T-helper 2 cell treated with Interferon-gamma antibody and Interleukin-4, amounts not matched to agents 100 ng/mL and 5 ng/mL, for 36 hours (primary cell): ENCODE measurements around the gene SOD2. TPM values are rescaled to one million over a fixed set of nuclear protein-coding genes. Genes with fewer than 3 reads are reported as not detected.
"Not testable (repeated sequence)": the region's sequence is repeated elsewhere in the genome, so short reads cannot be mapped to it uniquely, and the experiment has no call there.

Experiments used
- intact Hi-C: fragments of 100-400 bp; cut with micrococcal nuclease; formaldehyde crosslinking; loops from one replicate; pipeline ENCODE4 v1.15.1; 2023
- total RNA-seq: library from RNA; stranded (reverse); gene quantifications from 2 replicates; pipeline ENCODE4 v1.2.3, GENCODE V29; 2022

The SOD2 gene
- total RNA-seq = 60.7 and 63.9 TPM in 2 replicates

DNA sequence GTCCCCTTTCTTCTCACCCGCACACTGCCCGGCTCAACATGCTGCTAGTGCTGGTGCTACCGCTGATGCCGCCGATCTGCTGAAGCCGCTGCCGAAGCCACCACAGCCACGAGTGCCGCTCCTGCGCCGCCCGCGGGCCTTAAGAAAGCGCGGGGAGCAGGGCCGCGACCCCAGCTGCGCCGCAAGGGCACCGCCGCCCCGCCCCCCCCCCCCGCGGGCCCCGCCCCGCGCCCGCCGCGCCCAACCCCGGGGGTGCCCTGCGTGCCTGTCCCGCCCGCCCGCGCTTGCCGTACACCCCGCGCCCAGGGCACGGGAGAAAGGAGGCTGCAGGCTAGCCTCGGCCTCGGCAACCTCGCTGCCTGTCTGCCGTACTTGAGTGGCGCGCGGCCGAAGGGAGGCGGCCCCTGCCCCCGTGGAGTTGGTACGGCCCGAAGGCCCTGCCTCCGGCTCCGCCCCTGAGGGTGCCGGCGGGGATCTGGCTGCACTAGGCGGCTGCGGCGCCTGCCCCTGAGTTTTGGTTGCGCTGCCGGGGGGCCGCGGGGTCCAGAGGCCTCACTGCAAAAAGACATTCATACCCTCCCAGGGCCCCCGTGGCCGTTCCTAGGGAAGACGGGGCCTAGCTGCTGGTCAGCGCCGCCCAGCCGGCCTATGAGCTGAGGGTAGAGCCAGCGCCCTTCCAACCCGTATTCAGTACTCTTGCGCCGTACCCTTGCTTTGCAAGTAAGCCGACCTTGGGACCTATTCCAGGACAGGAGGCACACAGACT, at the start of gene SOD2:
TSS of gene SOD2 (minus strand) at position 114 of the 766 bp plus-strand sequence. CDS start at position 40, 74 bp downstream.
- intact Hi-C loops = loop anchor here (1.0 to 5.0 kb wide), 6 partner anchors 34 to 829 kb away; partner anchors contain the start of genes TCP1 and WTAP

DNA sequence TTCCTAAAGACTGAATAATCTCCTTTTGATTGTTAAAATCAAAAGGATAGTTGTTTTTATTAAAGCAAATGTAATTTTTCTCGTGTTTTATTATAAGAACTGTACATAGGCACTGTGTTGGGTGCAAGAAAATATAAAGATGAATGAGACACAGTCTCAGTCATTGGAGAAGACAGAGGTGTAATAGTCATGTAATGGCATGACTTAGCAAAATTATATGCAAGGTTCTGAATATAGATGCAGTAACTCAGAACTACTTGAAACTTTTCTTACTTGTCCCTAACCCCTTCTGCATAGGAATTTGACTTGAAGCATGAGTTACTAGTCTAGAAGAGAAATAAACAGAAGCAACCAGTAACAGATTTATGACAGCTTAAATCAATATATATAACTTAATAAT, 49.1 kb upstream of the SOD2 start:
- intact Hi-C loops = loop anchor here (2.0 kb wide), 1 partner anchor 13 kb away; no protein-coding TSS in a partner anchor

DNA sequence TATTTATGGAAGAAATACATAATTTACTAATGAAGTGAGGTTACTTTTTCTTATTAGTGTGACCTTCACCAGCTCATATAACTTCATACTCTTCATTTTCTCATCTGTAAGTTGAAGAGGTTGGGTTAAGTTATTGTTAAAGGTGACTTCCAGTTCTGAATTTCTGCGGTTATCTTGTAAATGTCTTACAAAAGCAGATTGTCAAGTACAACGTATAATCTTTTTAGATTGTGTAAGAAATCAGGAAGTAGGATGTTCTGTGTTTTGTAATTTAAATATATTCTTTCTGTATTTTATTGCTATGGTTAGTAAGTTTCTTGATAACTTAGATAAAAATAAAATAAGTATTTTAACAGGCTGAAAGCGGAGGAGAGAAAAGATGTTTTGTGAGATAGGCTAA, 46.3 kb upstream of the SOD2 start:
- intact Hi-C loops = no loop called here

DNA sequence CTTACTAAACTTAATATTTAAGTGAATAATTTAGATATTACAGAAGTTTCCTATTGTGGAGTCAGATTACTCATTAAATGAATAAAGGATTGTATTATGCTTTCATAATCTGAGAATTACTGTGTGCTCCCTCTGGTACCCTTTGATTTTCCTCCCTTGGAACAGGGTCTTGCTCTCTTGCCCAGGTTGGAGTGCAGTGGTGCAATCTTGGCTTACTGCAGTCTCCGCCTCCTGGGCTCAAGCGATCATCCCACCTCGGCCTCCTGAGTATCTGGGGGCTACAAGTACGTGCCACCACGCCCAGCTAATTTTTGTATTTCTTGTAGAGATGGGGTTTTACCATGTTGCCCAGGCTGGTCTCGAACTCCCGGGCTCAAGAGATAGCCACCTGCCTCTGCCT, 43.9 kb upstream of the SOD2 start:
- intact Hi-C loops = no loop called here

DNA sequence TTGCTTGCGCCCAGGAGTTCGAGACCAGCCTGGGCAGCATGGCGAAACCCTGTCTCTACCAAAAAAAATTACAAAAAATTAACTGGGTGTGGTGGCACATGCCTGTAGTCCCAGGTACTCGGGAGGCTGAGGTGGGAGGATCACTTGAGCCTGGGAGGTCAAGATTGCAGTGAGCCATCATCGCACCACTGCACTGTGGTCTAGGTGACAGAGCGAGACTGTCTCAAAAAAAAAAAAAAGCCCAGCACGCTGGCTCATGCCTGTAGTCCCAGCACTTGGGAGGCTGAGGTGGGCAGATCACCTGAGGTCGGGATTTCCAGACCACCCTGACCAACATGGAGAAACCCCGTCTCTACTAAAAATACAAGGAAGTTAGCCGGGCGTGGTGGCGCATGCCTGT, 40.4 kb upstream of the SOD2 start:
- intact Hi-C loops = not testable (repeated sequence)

DNA sequence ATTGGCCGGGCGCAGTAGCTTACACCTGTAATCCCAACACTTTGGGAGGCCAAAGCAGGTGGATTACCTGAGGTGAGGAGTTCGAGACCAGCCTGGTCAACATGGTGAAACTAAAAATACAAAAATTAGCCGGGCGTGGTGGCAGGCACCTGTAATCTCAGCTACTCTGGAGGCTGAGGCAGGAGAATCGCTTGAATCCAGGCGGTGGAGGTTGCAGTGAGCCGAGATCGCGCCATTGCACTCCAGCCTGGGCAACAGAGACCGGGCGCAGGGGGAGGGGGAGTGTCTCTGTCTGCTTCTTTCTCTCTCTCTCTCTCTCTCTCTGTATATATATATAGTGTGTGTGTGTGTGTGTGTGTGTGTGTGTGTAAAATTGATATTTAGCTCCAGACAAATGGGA, 39.5 kb upstream of the SOD2 start:
- intact Hi-C loops = not testable (repeated sequence)

DNA sequence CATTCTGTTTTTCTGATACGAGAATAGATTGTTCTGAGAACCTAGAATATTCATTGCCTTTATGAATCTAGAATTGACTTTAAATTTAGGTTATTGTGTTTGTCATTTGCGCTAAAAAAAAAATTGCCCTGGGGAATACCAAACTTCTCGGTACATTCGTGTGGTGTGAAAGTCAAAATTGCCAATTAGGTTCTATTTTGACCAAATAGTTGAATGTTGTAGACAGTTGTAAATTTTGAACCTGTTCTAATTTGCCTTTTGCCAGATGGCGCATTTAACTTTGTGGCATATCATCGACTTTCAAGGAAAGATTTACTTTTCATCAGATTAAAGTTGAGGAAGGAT, 37.3 kb upstream of the SOD2 start:
- intact Hi-C loops = no loop called here

DNA sequence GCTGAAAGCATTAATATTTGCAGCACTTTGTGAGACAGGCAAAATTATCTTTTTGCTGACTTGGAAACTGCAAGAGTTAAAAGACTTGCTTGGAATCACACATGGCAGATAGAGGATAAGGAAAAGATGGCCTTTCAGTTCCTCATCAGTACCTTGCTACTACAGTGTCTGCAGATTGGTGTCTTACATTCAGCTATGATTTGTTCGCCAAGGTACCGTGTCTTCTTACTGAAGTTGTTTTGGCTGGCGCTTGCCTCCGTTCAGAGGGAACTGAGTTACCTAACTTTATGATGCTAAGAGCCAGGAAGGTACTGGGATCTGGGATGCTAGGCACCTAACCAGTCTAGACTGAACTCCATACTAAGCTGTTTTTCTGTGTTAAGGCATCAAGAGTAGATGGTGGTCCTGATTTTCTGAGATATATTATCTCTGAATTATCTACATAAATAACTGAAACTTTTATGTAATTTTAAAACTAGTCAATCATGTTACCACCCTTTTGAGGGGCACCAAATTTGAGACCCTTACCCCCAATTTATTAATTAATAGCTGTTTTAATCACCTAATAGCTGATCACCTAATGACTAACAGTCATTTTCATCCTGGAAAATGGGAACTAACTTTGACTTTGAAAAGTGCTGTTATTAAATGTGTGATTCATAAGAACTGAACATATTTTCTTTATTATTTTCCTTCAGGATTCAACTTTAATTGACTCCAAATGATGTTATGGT, 36.7 kb upstream of the SOD2 start:
- intact Hi-C loops = loop anchor here (2.0 kb wide), 1 partner anchor 13 kb away; no protein-coding TSS in a partner anchor

DNA sequence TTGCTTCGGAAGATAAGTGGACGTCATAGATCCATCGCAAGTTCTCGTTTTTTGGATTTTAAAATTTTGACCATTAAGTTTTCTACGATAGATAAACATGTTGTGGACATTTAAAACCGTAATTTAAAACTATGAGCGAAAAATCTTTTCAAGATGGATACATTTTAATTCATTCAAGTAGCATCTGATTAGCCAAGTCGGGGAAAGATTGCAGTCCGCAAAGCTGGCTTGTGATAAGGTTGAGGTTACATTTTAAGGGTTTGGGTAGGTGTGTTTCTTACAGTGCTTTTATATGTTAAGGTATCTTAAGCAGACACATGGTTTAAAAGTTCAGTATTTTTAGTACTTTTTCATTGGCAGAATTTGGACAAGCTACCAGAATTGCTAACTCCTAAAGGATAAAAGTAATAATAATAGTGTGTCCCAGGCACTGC, 35.5 kb upstream of the SOD2 start:
- intact Hi-C loops = loop anchor here (2.0 kb wide), 1 partner anchor 14 kb away; no protein-coding TSS in a partner anchor

DNA sequence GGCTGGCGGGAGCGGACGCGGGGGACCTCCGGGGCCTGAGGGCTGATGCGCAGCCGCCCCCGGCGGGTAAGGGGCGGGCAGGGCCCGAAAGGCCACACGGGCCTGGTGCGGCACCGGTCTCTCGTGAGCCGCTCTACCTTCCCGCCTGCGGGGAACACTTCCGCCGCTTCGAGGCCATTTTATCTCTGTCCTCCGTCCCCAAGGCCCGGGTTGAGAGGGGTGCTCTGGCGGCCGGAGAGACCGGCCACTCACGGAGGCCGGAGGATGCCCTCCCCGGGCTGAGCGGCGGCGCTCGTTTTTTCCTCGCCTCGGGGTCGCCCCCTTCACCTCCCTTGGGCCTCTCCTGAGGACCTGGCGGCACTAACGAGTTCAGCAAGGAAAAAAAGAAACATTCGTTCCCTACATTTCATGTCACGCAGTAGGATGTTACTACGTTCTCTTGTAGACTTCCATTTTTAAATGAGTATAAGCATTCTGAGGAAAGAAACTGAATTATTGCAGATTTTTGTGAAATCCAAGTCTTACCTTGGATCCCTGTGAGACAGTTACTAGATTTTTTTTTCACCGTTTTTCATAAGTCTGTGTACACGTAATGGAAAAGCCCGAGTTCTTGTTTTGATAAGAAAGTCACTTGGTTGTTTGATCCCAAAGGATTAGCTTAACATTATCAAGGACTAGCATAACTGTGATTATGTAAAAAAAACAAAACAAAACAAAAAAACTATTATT, 34.8 kb upstream of the SOD2 start:
- intact Hi-C loops = loop anchor here (1.0 to 2.0 kb wide), 6 partner anchors 15 to 685 kb away; partner anchors contain the start of genes ACAT2, IGF2R, SOD2 and TCP1

DNA sequence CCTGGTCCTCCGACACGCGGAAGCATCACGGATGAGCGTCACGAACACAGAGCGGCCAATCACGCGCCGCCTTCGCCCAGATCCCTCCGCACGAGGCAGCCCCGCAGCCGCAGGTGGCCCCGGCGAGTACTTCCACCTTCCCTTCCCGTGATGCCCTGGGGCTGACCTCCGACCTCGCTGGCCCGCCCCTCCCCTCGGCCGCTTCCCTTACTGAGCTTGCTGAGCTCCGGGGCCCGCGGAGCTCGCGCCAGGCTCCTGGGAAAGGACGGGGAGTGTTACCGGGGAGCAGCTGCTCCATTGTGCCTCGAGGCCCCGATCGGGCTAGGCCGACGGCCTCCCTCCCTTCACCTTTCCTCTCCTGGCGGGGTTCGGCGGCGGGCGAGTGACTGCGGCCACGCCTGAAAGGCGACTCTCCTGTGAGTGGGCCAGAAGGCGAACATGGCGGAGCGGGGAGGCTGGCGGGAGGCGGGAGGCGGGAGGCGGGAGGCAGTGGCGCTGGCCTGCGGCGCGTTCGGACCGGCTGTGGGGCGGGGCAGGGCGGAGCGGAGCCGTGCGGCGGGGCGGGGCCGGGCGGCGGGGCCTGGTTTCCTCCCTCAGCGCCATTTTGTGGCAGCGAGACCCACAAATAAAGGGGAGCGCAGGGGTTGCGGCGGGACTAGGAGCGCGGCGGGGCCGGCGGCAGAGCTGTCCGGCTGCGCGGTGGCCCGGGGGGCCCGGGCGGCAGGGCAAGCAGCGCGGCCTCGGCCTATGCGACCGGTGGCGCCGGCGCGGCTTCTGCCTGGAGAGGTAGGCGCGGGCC, 34.1 kb upstream of the SOD2 start, which contains the start of gene WTAP:
TSS of gene WTAP (plus strand) at position 589 of the 799 bp plus-strand sequence. CDS start 8,760 bp downstream, outside the sequence.
- intact Hi-C loops = loop anchor here (1.0 to 2.0 kb wide), 5 partner anchors 34 to 684 kb away; partner anchors contain the start of genes ACAT2, IGF2R, SOD2 and TCP1

DNA sequence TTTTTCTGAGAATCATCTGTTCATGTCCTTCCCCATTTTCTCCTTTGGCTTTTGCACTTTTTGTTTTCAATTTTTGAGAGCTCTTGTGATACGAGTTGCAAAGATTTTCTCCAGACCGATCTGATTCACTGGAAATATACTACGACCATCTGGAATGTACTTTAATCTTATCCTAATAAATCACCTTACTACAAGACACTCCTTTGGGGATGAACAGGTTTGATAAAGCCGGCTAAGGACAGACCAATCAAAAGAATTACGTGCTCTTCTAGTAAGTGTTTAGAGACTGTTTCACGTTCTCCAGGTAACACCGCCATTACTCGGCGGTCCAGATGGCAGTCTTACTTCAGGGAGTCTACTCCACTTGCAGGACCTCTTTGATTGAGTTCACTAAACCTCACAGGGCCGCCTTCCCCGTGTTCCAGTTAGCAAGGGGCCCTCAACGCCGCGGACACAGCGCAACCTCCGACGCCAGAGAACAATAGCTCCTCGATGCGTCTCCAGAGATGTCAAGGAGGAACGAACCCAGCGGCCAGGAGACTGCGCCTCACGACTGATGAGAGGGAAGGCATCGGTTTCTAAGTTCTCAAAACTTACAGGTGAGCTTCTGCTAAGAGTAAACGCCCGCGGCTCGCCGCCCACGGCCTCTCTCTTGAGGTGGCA, 33.3 kb upstream of the SOD2 start:
- intact Hi-C loops = loop anchor here (2.0 kb wide), 2 partner anchors 242 to 684 kb away; partner anchors contain the start of gene IGF2R

DNA sequence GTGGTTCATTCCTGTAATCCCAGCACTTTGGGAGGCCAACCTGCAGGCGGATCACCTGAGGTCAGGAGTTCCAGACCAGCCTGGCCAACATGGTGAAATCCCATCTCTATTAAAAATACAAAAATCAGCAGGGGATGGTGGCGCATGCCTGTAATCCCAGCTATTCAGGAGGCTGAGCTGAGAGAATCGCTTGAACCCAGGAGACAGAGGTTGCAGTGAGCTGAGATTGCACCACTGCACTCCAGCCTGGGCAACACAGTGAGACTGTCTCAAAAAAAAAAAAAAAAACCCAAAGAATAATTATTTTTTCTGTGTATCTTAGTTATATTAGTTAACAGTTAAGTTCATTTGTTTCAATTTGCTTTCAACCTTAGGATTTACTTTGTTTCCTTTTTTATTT, 32.2 kb upstream of the SOD2 start:
- intact Hi-C loops = not testable (repeated sequence)

DNA sequence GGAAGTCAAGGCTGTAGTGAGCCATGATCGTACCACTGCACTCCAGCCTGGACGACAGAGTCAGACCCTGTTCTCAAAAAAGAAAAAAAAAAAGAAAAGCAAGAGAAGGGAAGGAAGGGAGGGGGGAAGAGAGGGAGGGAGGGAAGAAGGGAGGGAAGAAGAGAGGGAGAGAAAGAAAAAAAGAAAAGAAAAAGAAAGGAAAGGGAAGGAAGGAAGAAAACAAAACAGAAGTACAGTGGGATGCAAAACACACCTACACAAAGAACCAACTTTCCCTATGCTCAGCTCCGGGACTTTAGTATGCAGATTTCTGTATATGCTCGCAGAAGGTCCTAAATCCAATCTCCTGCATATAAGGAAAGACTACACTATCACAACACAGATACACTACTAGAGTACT, 31.7 kb upstream of the SOD2 start:
- intact Hi-C loops = no loop called here

DNA sequence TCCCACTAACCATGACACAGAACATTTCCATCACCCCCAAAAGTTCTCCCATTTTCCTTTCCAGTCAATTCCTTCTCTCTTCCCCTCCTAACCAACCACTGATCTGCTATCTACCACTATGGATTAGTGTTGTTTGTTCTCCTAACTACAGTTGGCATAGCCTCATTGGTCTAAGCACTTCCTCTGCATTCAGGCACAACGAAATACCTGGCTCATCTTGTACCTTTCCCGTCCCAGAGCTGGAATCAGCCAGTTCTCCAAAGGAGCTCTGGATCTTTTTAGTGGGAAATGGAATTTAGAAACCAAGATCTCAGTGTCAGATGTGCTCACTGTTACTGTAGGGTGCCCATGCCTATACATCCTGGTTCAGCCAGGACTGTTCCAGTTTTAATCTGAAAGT, 30.2 kb upstream of the SOD2 start:
- intact Hi-C loops = no loop called here

DNA sequence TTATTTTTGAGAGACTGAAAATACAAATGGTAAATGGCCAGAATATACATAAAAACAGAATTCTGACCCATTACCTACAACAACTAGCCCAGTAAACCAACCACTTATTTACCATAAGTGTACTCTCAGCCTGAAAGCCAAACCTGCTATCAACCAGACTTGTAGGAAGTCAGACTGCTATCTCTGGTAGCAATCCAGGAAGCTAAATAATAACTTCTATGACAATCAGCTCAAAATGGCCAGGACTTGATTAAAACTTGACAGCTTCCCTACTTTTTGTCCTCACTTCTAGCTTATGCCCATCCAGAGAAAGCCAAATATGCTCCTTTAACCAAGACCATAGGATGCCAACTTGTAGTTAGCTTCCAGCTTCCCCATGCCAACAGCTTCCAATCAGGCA, 29.6 kb upstream of the SOD2 start:
- intact Hi-C loops = no loop called here

DNA sequence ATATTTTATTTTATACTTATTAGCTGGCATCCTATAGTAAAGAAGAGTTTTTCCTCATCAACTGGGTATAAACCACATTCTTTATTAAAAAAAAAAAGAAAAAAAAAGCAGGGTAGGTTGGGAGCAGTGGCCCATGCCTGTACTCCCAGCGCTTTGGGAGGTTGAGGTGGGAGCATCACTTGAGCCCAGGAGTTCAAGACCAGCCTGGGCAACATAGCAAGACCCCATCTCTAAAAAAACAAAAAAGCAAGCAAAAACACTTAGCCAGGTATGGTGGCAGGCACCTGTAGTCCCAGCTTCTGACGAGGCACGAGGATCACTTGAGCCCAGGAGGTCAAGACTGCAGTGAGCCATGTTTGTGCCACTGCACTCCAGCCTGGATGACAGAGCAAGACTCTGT, 28.9 kb upstream of the SOD2 start:
- intact Hi-C loops = not testable (repeated sequence)

DNA sequence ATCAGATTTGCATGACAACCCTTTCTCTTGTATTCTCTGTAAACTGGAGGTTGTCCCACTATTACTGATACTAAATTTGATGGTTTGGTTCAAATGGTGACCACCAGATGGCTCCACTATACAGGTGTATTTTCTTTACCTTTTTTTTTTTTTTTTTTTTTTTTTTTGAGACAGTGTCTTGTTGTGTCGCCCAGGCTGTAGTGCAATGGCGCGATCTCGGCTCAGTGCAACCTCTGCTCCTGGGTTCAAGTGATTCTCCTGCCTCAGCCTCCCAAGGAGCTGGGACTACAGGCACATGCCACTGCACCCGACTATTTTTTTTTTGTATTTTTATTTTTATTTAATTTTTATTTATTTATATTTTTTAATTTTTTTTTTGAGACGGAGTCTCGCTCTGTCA, 27.7 kb upstream of the SOD2 start:
- intact Hi-C loops = loop anchor here (1.0 kb wide), 2 partner anchors 133 to 221 kb away; no protein-coding TSS in a partner anchor

DNA sequence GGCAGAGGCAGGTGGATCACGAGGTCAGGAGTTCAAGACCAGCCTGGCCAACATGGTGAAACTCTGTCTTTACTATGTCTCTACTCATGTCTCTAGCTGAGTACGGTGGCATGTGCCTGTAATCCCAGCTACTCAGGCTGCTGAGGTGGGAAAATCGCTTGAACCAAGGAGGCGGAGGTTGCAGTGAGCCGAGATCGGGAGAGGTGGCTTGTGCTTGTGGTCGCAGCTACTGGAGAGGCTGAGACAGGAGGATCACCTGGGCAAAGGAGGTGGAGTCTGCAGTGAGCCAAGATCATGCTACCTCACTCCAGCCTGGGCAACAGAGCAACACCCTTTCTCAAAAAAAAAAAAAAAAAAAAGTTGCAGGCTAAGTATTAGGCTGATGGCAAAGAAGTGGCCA, 26.2 kb upstream of the SOD2 start:
- intact Hi-C loops = no loop called here

DNA sequence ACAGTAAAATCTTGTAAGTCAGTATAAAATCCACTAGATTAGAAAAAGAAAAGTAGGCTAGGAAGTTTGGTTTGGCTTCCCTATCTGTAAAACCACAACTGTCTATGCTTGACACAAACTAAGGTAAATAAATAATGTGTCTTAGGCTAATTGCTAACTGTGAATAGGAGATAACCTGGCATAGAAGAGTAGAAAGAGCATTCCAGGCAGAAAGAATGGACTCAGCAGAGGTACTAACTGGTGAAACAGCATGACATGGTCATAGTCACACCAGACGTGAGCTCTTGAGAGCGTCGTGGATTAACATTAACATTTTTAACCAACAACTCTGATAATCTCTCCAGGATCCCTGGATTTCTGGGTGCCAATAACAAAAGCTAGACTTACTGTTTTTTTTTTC, 25.6 kb upstream of the SOD2 start:
- intact Hi-C loops = no loop called here
